ENCODE measurements around the gene PAIP2.

DNA sequence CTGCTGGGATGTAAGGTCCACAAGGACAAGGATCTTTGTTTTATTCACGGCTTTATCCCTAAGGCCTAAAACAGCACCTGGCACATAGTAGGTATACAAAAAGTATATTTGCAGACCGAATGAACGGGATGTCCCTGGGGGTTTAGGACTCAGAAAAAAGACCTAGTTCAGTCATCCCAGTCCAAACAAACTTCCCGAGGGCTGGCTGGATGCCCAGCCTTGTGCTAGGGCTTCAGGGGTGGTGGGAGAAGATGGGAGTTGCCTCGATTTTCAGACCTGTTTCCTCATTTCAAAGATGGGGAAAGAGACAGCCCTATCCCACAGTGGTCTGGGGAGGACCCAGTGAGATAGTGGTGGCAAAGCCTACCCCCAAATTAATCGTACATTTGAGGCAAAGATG, 56.3 kb downstream of the PAIP2 start:
- no peak for TF ChIP-seq POLR2AphosphoS5 (IDR thresholded peaks at IDR 0.05; ENCODE audit: low read depth, low read length)
- no peak for TF ChIP-seq POLR2A (IDR thresholded peaks at IDR 0.05; ENCODE audit: low read depth, low read length)

Measured in GM12892 (cell line).